HG03135 (cell line): ENCODE data around the gene NPHP1.
"Not testable (repeated sequence)": the region's sequence is repeated elsewhere in the genome, so short reads cannot be mapped to it uniquely, and the experiment has no call there.

Experiments used
- ATAC-seq: cut with Tn5 transposase; IDR thresholded peaks from one replicate; pipeline ENCODE4 v1.9.1; 2021; ENCODE audit warnings: mild to moderate bottlenecking, moderate library complexity; ENCODE audit not compliant: unreplicated experiment

NPHP1 gene

DNA sequence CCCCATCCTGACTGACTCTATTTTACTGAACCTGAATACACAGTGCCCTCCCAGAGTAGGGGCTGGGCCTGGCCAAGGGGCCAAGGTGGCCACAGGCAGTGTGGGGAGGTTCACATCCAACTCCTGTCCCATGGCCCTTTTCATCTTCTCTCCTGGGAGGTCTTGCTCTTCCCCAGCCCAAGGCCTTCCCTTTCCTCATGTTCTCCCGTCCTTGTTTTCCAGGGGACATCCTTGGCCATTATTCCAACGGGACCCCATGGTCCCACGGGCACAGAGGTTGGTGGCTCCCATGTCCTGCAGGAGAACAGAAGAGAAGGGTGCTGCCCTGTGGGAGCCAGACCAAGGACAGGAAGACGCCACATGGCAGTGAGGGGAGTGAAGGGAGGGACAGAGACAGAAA, 99.6 kb downstream of the NPHP1 start:
- no peak for ATAC-seq

DNA sequence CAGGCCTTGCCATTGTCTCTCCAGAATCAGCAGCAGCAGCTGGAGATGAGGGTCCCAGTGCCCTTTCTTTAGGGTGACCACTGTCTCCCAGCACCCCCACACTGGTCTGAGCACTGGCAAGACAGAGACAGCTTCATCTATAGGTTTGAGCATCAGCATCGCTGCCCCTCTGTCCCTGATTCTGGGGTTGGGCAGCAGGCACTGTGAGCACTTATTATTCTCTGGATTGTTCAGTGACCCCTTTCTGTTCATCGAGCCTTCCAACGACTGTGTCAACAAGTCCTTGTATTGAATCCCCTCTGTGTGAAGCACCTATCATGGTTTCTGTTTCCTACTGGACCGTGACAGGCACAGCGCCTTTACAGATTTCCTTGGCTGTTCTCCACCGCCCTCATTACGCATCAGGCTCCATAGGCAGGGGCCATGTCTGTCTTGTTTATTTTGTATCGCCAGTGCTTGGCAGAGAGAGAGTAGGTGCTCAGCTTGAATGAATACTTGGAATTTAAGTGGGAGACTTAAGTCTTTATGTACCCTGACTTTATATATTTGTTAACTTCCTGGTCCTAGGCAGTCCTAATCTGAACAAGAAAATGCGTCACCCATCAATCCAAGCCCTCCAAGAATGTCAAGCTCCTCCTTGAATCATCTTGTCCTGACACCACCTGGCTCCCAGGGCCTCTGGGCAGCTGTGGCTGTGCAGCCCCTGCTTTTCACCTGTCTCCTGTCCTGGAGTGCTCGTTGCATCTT, 100.6 kb downstream of the NPHP1 start:
- ATAC-seq: no peak

DNA sequence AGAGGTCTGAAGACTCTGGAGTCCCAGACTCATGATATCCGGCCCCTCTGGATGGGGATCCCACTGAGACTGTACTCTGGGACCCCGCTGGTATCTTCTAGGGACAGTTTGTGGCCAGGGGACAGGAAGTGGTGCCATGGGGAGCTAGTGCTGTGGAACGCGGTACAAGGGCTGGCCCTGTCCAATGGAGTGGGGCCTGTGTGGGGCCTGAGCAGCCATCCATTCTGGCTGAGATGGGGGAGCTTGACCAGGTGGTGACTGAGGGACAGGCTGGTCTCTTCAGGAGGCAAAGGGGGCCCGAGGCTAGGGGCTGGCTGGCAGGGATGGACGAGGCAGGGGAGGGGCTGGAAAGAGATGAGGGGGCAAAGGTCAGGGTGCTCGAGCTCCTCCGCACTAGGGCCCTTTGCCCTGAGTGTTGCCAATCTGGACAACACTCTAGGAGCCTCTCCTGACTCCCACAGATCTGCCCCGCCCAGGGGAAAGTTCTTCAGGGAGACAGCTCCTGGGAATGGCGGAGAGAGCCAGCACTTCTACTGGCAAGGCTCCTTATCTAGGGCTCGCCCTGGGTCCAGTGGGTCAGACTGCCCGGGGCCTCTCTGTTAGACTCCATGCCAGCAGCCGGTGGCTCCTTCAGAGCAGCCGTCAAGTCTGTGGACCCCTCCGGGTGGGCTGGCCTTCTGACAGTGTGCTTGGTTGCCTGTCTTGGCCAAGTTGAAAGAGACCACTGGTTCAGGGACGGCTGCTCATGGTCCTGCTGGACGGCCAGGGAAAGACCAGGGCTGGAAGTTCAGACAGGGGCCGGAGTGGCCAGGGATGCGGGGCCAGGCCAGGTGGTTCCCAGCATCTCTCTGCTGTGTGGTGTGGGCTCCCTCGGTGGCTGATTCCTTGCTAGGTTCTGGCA, 101.5 kb downstream of the NPHP1 start:
- no peak for ATAC-seq

DNA sequence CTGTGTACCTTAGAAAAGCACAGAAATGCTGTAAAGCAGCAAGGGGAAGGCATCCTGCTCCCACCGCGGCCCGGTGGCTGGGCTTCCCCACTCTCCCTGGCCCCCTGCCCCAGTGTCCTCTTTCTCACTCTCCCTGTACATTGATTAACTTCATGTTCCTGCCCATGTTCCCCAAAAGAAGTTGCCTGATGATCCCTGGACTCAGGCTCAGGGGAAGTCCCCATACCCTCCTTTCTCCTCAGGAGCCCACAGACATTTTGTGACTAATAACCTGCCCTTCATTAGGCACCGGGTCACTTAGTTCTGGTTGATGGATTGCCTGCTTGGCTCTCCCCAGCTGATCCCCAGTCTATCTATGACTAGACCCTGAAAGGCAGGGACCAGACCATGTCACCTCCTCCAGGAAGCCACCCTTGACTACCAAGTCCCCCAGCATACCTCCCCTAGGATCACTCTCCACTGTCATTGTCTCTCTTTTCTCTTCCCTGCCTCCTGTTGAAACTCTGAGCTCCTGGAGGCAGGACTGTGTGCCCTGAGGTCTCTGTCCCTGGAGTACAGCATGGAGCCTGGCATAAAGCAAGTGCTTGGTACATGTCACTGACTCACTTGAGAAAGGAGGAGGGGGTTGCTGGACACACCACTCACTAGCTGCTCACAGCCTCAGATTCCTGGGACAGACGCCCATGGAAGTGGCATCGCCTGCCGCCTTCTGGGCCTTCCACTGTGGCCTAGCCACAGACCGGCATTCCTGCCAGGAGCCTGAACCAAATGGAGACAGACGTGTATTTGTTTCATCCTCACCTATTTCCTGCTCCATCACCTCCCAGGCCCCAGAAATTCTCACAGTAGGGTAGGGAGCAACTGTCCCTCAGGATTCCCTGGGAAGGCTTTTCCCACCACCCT, 102.7 kb downstream of the NPHP1 start:
- no peak for ATAC-seq

DNA sequence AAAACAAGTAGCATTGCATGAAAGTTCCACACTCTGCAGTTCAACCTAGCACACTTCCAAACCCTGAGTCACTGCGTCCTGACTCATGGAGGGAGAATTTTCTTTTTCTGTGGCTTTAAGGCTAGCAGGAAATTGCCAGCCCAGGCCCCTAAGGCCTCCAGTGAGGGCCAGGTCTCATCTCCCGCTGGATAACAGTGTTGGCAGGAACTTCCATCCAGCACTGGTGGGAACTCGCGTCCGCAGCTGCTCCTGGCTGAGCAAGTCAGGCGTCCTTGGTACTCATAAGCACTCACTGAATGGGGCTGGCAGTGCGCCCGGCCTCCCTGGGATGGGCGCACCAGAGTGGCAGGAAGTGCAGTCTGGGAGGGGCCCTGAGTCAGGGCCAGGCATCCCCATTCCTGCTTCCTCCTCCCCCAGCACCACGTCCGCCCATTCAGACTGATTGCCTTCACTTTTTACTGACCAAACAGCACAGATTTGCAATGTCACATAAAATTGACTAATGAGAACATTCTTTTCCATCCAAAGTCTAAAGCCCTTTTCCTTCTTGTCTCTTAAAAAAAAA, 103.5 kb downstream of the NPHP1 start:
- no peak for ATAC-seq

DNA sequence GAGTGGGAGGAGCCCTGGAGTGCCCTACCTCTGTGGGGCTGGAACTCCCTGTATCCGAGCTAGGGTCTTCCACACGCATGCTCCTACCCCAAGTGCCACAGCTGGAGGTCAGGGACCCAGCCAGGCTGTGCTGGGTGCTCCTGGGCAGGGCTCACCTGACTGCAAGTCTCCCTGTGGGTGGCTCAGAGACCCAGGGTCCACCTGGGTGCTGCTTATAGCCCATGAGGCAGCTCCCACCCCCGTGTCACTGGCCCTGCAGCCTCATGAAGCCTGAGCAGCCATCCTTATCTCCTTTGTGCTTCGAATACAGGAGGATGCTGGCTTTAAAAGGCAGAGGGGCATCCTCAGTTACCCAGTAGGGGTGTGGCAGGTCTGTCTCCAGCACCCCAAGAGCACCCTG, 103.9 kb downstream of the NPHP1 start:
- ATAC-seq: not testable (repeated sequence)

DNA sequence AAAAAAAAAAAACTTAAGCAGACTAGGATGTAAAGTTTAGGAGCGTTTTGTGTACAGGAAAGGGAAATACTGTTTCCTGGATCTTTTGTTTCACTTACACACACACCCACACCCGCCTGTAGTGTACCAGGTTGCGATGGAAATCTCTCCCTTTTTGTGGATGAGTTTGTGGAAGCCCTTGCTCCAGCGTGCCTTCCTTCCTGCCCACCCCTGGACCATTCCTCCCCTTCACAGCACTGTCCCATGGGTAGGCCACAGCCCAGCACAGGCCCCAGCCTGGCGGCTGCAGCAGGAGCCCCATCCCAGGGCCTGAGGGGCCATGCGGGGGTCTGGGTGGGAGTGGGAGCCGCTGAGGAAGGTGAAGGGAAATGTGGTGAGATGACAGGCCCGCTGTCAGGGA, 104.3 kb downstream of the NPHP1 start:
- no peak for ATAC-seq

DNA sequence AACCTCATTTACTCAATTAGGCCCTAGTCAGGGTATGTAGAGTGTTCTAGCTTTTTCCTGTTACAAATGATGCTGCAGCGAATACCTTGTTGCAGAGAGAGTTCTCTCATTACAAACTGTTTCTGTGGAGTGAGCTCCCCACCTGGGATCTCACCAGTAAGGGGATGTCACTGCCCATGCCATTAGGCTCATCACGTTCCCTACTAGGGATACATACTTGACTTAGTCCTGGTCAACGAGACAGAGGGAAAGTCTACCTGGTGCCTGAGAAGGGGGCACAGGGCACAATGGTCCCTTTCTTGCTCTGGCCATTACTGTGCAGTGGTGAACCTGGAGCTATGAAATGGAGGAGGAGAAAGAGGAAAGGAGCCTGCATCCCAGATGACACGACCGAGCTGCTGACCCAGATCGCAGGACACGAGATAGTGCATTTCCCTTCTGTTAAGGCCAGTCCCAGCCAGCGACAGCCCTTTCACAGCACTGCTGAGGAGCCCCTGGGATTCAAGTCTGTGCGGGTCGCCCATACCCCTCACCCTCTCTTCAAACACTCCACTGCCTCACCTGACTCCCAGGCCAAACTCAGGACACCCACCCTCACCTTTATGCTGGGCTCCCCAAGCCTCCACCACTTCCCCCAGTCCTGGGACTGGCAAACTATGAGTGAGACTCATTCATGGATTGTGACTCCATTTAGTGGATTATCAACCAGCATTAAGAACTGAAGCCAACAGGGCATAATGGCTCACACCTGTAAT, 105.2 kb downstream of the NPHP1 start:
- no peak for ATAC-seq

DNA sequence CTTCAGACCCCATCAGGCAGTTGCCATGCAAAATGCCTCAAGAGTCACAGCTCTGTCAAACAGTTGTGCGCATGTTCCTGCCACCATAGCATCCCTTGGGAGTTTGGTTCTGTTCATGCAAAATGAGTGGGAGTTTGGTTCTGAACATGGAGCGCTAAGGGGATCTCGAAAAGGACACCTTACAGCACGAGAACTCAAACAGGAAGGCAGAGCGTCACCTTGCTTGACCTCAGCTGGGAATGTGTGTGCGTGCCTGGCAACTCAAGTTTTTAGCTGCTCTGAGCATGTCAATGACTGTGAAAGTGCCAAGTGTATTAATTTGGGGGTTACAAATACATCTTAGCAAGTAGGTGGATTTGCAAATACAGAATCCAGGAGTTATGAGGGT, 105.8 kb downstream of the NPHP1 start:
- no peak for ATAC-seq

DNA sequence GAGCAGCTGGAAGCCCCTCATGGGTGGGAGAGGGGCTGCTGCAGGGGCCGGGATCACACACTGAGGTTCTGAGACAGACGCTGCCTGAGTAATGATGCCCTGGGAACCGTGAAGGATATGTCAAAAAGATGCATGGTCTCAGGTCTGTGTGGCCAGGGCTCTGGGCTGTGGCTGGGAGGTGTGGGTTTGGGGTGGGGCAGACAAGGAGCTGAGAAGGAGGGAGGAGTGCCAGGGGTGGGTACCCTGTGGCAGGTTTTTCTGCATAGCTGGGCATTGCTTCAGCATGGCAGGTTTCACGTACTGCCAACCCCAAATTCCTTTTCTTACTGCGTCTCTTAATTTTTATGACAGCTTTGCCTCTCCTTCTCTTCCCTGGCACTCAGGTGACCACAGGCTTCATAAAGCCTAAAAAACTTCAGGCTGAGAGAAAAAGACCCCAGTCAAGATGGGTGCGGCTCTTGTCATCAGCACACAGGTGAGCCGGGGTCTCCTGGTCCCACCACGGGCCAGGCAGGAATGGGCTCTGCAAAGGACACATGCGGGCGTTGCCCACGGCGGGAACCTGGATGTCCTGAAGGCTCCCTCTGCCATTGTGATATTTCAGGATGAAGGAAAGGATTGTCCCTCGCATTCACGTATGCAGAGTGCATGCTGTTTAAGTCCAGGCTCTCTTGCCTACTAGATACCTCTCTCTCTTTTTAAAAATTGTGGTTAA, 107.2 kb downstream of the NPHP1 start:
- no peak for ATAC-seq

DNA sequence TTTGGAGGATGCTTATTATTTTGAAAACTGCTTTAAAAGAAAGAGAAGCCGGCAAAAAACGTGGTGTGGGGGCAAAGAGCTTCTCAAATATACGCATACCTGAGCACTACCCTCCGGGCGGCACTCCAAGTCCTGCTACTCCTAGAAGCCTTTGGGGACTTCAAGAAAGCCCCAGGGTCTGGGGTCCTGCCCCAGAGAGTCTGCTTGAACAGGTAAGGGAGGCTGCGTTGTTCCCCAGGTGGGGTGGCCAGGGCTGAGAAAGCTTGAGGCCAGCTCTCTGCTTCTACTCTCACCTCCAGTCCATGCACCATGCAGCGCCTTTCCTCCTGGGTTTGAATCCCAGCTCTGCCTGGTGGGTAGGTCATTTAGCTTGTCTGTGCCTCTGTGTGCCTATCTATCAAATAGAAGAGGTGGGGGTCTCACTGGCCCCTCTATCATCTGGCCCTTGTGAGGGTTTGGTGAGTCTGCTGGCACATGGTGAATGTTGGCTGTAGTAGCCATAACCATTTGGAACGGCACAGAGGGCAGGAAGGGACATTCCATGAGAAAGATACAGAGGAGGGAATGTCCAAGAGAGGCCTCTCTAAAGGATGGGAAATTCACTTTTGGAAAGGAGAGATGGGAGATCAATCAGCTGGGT, 108.7 kb downstream of the NPHP1 start:
- no peak for ATAC-seq

DNA sequence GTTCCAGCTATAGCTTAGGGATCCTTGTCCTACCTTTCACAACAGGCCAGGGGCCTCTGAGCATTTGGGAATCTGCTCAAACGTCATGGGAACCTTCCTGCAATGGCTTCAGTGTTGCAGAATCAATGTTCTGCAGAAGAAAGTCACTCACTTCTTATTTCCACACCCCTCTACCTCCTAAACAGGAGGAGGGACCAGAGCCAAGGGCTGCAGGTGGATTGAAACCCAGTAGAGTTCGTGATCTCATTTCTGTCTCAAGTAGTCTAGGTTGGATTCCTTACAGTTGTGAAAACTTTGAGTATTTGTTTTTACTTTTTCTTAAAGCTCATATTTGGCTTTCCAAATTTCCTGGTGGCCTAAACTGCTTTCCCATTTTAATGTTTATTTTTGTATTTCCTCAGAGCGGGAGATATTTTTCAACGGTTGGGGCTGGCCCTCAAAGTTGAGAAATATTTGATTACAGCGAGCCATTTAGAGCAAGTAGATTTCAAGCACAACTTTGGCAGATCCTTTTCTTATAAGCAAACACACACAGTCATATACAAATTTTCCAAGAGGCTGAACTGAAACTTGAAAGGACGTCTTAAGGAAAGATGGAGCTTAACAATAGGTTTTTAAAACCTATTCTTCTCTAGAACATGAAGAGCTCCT, 109.8 kb downstream of the NPHP1 start:
- ATAC-seq: not testable (repeated sequence)

DNA sequence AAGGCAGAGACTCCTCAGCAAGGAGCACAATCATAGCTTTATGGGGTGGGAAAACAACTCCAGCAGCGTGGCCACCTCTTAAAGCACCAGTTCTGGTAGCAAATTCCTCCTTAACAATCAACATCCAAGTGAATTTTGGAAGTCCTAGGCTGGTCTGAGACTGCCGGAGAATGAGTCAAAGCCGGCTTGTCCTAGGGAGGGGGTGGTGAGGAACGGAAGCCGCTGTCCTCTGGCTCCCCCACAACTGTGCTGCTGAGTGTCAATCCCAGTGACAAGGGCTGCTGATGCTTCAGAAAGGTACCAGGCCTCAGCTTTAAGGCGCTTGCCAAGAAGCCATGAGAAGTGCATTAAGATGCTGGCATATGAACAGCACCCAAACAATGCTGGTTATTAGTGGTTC, 110.9 kb downstream of the NPHP1 start:
- ATAC-seq: not testable (repeated sequence)

DNA sequence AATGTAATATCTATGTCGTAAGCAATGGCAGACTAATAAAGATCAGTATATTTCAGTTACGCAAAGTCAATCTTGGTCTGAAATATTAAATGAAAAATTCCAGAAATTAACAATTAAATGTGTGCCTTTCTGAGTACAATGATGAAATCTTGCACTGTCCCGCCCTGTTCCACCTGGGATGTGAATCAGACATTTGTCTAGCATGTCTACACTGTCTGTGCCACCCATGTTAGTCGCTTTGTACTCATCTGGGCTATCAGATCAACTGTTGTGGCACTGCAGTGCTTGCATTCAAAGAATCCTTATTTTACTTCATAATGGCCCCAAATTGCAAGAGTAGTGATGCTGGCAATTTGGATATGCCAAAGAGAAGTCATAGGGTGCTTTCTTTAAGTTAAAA, 114.6 kb downstream of the NPHP1 start:
- ATAC-seq: not testable (repeated sequence)

DNA sequence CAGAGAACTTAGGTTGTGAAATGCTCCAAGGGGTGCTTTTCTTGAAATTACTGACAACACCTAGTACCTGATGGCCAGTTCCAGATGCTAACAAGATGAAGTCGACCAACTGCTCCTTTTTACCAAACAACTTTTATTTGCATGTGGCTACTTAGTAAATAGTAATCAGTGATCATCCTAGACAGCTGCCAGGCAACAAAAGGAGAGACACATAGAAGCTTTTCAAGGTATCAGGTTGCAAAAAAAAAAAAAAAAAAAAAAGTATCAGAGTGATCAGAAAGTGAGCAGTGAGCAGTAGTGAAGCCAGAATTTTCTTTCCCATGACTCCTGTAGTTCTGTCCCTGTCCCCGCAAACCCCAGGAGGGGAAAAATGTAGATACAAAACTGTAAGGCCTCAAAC, 121.1 kb downstream of the NPHP1 start:
- not testable (repeated sequence) for ATAC-seq

DNA sequence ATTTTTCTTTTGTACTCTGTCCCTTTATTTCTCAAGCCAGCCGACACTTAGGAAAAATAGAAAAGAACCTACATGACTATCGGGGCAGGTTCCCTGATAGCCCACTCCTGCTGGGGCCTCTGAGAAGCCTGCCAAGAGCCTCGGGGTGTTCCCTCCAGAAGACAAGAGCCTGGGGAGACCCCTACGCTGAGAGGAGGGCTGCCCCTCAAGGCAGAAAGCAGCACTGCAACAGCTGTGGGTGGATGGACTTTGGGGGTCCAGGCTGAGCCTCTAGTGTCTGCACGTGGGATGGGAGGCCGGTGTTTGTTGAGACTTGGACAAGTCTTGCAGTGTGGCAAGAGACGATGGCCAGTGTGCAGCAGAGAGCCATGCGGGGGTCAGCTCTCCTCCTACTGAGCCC, 121.7 kb downstream of the NPHP1 start:
- not testable (repeated sequence) for ATAC-seq

DNA sequence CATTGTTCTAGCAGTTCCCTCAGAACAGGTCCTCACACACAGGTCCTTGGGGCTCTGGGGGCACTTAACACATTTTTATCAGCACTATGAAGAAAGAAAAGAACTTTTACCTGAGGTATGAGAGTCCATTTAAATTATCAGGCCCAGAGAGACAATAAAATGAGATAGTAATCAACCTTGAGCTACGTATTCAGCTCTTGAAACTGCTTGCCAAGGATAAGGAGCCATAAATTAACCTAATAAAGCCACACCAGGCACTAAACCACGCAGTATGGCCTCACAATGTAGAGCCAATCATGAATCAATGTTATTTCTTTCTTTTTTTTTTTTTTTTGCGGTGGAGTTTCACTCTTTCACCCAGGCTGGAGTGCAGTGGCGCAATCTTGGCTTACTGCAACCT, 126.7 kb downstream of the NPHP1 start:
- ATAC-seq: not testable (repeated sequence)

DNA sequence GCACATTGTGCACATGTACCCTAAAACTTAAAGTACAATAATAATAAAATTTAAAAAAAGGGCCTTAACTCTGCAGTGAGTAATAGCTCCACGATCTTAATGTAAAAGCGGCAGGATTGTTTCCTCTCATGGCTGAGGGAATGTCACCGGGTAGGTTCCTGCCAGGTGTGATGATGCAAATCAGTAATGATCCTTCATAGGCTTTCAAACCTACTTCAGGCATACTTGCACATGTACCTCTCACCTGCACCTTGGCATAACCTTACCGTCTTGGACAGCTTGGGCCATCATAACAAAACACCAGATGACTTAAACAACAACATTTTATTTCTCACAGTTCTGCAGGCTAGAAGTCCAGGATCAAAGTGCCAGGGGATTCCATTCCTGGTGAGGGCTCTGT, 128.9 kb downstream of the NPHP1 start:
- ATAC-seq: not testable (repeated sequence)
